ENCODE data around the gene TEX14.
"Not testable (repeated sequence)": the region's sequence is repeated elsewhere in the genome, so short reads cannot be mapped to it uniquely, and the experiment has no call there.

Gene TEX14

DNA sequence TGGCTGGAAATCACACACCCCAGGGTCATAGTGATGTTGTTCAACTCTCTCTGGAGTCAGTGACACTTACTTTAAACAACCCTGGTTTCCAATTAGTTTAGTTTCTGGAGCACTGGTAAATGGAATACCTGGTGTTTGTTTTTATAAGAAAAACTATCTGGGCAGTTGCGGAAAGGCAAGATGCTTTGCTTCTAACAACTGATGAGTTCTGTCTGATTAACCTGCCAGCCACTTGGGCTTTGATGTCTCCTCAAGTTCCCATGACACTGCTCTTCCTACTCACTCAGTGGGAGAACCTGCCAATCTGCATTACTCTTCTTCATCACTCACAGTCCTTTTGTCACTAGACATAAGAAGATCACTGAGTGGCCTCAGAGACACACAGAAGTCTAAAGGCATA, 98.7 kb downstream of the TEX14 start:
- DNase-seq = no peak

DNA sequence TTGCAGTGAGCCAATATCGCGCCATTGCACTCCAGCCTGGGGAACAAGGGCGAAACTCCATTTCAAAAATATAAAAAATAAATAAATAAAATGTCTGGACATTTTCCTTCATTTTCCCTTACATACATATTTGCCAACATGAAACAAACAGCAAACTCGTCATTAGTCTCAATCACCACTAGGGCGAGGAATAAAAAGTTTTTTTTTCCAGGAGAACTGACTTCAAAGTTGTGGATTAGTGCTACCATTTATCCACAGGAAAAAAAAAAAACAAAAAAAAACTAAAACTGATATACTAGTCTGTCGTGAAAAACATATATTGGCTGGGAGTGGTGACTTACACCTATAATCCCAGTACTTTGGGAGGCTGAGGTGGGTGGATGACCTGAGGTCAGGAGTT, 100.4 kb downstream of the TEX14 start:
- DNase-seq = no peak

DNA sequence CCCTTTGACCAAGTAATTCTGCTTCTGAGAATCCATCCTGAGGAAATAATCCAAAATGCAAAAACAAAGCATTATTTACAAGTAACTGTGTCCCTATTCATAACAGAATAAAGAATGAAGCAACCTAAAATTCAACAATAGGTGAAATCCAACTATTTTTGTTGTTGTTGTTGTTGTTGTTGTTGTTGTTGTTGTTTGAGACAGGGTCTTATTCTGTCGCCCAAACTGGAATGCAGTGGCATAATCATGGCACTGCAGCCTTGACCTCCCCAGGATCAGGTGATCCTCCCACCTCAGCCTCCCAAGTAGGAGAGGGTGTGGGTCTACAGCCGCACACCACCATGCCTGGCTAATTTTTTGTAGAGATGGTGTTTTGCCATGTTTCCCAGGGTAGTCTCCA, 101.5 kb downstream of the TEX14 start:
- DNase-seq = no peak

DNA sequence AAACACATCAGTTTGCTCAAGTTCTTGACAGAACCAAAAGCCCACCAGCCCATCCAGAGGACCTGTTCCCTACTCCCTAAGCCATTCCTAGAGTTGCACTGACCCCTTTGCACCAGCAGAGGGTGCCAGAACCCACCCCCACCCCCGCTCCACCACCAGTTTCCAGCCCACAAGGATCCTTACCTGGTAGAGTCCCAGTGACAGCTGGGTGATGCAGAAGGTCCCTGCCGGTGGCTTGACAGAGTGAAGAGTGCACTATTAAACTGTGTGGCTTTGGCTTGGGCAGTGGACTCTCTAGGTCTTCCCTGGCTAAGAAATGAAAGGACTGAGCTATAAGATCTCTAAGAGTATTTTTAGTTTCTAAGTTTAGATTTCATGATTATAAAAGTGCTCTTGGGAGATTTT, 104.1 kb downstream of the TEX14 start:
- peak; percentile 9 to 19 for DNase-seq

DNA sequence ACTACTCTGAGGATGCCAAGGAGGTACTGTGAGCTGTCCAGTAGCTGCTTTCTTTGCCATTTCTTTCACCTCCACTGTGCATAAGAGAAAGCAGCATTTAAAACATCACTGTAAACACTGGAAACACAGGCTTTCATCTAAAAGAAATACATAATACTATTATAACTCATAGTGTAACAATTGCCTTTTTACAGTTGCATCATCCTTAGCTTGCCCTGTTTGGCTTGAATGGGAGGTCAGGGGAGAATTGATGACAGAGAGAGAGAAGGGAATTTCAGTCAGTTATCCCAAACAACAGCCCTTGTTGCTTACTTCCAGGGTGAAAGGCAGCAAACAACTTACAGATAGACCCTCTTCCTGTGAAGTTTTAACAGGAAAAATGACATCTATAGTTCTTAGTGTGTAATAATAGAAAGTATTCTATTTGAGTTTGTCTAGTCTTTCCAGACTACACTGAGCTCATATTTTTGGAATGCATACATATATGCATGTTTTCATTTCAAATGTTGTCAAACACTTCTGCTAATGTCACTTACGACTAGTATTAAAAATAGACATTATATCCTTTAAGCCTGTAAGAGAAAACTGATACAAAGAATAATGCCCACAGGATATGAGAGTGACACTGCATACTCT, 105.7 kb downstream of the TEX14 start:
- DNase-seq = no peak

DNA sequence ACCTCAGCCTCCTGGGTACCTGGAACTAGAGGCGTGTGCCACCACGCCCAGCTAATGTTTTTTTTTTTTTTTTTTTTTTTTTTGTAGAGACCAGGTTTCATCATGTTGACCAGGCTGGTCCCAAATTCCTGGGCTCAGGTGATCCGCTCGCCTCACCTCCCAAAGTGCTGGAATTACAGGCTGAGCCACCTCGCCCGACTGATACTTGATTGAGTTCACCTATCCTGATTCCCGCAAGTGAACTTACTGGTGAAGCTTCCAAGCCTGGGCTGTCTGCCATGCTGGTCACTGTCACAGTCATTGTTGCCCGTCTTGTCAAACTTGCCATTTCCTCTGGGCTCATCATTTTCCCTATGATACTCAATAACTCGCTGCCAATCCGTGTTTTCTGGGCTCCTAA, 106.3 kb downstream of the TEX14 start:
- DNase-seq = no peak

DNA sequence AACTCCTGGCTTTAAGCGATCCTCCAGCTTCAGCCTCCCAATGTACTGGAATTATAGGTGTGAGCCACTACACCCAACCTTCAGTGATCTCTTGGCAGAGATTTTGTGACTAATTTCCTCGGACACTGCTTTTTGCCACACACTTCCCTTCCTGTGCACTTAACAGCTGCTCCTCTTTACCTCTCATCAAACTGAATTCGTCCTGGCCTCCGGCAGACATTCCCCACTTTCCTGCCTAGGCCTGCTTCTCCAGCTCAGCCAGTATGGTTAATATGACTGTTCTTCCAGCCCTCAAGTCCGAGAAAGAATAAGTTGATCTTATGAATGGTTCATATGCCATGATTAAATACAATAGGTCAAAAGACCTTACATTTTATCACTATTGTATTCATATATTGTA, 108.4 kb downstream of the TEX14 start:
- no peak for DNase-seq

DNA sequence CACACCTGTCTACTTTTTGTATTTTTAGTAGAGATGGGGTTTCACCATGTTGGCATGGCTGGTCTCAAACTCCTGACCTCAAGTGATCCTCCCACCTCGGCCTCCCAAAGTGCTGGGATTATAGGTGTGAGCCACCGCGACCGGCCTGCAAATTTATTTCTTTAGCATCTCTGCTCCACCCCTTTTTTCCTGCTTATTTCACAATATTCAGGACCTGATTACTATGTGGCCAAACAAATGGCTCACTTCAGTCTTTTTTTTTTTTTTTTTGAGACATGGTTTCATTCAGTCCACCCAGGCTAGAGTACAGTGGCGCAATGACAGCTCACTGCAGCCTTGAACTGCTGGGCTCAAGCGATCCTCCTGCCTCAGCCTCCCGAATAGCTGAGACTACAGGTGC, 109.1 kb downstream of the TEX14 start:
- not testable (repeated sequence) for DNase-seq

DNA sequence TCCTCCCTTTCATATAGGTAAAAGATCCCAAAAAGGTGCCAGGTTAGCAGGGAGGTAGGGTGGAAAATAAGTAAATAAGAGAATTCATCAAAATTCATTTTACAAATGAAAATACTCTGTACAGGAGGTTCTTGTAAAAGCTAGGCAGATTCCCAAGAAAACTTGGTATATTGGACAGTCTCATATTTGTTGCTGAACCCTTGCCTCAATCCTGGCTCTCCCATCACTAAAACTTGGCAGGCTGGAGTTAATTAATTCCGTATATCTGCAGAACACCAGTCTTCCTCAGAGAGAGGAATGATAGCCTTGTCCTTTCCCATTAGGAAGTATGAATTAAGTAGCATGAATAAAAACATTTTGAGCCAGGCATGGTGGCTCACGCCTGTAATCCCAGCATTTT, 111.2 kb downstream of the TEX14 start:
- no peak for DNase-seq

DNA sequence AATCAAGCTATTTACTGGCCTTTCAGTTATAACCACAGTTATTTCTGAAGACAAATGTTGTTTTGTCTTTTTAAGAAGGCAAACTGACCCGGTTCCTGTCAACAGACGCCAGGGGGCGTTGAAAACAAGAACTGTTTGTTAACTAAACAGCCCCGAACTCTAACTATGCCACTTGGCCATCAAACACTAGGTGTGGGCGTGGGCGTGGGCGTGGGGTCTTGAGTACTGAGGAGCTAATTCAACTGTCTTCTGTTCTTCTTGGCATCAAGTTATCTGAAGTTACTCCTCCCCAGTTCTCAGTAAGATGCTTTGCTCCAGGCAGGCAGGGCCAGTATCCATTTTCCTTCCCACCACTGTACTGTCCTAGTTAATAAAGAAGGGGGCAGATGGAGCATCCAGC, 114.1 kb downstream of the TEX14 start:
- no peak for DNase-seq

DNA sequence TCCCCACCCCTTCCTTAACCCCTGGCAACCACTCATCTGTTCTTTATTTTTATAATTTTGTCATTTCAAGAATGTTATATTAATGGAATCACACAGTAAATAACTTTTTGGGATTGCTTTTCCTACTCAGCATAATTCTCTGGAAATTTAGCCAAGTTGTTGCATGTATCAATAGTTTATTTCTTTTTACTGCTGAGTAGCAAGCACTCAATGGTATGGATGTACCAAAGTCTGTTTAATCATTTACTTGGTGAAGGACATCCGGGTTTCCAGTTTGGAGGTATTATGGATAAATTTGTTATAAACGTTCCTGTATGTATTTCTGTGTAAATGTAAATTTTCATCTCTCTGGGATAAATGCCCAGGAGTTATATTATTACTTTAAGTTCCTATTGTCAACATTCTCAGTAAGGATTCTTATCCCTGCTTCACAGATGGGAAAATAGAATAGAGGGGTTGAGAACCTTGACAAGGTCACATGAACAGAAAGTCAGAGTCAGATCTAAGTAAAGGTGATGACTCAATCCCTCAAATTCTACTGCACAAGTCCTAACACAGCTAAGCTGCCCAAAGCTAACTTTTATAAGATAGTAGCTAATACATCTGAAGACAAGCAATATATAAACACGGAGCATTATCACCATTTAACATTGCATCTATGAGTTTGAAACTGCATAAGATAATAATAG, 115.0 kb downstream of the TEX14 start:
- DNase-seq = no peak

DNA sequence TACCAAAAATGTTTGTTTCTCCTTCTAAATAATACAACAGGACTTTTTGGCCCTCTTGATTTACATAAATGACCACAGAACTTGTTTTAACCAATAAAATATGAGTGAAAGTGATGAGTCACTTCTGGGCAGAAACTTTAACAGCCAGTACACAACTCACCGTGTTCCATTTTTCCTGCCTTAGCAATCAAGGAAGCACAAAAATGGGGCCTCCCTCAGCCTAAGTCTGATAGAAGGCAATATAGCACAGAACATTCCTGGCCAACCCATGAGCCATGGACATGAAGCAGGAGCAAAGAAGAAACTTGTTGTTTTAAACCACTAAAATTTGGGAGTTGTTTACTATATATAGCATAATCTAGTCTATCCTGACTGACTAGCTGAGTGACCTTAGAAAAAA, 116.3 kb downstream of the TEX14 start:
- no peak for DNase-seq

DNA sequence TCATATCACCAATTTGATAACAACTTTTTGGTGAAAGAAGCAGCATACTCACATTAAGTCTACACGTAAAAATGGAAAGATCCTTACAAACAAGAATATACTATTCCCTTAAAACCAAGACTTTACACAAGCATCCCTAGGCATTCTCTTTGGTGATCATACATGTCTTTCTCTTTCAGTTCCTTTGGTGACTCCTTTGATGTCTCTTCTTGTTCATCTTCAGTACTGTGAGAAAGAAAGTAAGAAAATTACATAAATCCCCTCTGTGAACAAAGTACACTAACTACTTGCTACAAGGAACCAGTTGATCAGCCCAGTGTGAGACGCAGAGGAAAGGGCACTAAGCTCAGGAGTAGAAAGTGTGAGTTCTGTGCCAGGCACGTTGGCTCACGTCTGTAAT, 117.8 kb downstream of the TEX14 start:
- no peak for DNase-seq

DNA sequence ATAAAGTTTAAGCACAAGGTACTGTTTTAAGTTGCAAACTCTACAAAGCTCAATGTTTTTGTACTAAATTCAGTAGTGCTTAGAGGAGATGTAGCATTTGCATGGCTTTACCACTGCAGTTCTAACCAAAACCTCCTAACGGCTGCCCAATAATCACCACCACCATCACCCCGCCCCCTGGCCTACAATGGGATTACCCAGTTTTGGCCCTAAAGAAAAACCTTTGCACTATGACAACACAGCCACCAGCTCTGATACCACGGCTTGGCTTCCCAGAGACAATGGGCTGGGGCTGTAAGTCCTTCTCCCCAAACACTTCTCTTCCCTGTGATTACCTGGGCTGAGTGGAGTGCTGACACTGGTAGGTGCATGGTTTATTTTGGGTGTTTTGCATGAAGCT, 119.0 kb downstream of the TEX14 start:
- DNase-seq = no peak

DNA sequence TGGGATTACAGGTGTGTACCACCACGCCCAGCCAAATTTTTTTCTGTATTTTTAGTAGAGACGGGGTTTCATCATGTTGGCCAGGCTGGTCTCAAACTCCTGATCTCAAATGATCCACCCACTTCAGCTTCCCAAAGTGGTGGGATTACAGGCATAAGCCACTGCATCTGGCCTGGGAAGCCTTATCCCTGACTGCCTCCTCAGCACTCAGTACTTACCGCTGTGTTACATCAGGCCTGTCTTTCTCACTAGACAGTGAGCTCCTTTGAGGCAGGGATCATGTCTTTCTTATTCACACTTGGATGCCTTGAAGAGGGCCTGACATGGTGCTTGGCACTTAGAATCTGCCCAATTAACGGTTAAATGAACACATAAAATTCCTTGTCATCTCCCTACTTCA, 121.1 kb downstream of the TEX14 start:
- DNase-seq = no peak

DNA sequence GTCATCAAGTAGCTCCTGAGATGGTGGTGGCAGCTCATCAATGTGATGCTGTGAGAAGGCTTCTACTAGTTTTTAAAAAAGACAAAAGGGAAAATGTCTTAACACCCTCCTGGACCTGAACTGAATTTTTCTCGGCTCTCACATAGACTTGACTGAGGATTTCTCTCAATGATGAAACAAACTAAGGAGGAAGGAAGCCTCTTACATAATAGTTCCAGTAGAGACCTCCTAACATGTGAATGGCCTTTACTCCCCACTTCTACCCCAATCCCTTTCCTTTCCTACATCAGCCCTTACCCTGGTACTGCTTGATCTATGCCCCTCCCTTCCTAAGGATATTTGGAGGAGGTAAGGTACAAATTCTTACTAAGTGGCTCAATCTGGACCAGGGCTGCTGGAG, 122.6 kb downstream of the TEX14 start:
- DNase-seq = no peak

DNA sequence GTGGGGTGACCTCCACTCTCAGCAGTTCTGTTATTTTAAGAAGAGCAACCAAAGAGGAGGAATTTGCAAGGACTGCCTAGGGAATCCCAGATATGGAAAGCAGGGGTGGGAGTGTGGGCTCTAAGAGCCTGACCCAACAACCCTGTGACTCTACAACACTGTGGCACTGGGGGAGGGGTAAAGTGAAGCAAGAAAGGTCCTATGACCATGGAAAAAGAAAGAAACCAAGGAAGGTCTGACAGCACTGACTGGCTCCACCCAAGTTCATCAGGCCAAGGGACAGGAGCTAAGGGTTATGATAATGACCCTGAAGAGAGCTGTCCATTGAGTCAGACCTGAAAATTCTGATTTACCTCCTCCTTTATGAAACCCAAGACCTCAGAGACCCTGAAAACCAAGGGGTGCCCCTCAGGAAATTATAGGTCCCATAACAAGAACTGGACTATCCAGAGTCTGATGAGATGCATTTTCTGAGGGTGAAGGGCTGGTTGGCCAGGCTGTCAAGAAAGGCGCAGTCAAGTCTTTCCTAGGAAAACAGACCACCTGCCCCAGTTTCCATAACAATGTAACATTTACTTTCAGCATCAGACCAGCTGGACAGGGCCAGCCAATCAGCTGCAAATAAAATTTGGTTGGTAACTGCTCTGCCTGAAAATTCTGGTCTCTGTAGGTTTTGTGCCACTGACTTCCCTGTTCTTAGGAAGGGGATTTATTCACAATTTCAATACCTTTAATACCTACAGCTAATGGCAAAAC, 123.6 kb downstream of the TEX14 start:
- DNase-seq = no peak

DNA sequence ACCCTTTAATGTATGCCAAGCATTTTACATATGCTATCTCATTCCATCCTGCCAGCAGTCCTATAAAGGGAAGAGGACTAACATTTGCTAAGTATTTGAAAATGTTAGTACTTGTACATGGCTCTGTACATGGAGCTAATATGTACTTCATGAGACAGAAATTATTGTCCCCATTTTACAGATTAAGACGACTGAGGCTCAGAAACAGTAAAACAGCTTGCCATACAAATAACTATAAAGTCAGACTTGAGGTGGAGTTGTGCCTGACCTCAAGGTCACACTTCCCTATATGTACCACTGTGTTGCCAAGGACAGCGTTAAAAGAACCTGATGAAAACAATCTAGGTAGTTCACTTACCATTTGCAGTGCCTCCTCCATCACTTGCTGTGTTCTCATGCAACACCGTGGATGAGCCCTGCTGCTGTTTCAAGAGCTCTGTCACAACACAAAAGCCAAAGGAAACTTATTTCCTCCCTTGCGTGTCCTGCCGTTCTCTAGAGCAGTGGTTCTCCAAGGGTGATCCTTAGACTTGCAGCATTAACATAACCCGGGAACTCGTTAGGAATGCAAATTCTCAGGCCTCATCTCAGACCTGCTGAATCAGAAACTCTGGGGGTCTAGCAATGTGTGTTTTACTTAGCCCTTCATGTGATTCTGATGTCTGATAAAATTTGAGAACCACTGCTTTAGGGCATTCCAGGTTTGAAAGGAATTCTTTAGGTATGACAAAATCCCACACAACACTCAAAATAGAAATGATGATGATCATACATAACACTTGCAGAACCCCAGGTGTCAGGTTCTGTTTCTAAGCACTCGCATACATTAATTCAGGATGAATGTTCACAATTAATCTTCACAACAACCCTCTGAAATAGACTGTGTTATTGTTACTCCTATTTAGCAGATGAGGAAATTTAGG, 126.2 kb downstream of the TEX14 start:
- no peak for DNase-seq

DNA sequence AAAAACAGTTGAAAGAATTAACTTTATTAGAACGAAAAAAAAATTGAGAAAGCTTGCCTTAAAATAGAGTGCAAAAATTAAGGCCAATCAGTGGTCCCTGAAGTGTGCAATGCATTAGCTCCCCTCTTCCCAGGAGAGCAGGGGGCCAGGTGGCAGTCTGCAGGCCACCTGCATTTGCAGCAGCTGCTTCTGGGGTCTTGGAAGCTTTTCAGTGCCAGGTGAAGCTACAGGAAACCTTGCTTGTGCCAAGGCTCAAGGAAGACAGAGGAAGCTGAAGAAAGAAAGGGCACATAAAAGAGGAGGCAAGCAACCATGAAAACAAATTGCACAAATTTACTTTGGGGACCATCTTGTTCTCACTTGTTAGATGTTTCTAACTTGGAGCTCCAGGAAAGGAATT, 126.9 kb downstream of the TEX14 start:
- DNase-seq = no peak

DNA sequence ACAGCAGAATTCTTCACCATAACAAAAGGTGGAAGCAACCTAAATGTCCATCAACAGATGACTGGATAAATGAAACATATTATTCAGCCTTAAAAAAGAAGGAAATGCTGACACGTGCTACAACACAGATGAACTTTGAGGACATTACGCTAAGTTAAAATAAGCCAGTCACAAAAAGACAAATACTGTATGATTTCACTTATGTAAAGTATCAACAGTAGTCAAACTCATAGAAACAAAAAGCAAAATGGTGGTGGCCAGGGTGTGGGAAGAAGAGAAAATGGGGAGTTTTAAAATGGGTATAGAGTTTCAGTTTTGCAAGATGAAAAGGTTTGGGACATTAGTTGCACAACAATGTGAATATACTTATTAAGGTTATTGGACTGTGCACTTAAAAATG, 127.6 kb downstream of the TEX14 start:
- no peak for DNase-seq

DNA sequence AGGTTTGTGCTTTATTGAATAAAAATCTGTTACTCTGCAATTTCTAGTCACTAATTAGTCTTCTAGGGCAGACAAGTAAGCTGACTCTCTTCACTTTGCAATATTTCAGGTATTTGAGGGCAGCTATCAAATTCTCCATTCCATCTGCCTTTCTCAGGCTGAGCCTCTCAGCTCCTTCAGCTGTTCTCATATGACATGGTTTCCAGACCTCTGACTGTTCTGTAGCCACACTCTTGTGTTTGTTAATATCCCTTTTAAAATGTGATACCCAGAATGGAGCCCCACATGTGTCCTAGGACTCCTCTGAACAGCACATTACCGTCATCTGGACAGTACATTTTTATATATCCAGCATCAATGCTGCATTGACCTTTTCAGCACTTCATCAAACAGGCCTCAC, 131.3 kb downstream of the TEX14 start:
- DNase-seq = no peak

DNA sequence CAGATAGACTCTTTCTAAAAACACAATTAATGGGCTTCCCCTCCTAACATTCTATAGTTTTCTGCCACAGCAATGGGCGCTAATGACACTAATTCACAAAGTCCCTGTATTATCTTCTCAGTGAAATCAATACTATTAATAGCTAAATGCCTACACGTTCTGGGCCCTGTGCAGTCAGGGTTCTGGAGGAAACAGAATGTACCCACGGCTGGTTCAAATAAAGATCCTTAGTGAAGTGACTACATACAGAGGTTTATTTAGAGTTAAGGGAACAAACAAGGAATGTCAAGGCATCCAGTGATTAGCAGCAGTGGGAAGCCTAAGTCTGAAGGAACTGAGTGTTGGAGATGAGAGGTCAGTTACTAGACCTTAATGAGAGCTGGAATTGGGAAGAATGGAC, 133.9 kb downstream of the TEX14 start:
- DNase-seq = no peak

DNA sequence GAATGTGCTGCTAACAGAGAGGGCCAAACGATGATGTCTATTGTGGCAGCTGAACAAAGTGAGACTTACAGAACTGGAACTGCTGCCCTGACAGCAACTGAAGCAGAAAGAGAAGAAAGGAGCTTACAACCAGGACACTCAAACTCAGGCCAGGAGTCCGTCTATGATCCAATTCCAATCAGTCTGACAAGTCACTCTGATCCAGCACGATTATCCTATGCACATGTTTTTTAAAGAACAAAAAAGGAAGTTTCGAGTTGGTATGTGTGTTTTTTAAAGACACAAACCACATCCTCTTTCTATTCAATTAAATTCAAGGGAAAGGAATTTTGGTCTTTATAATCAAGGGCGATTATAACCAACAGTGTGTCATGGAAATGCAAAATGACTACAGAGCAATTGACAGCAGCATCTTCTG, 135.0 kb downstream of the TEX14 start:
- peak in 1 of 2 donors; percentile 36 for DNase-seq
